KBM-7 (cell line): Measurements from ENCODE around the gene CCDC159.
"Not testable (repeated sequence)": the region's sequence is repeated elsewhere in the genome, so short reads cannot be mapped to it uniquely, and the experiment has no call there.

Experiments used
- DNase-seq: peaks from one replicate; pipeline ENCODE4 v3.0.0-alpha.2; 2015
- in situ Hi-C: fragments of 300-500 bp; cut with MboI; formaldehyde crosslinking; loops from 2 replicates; pipeline ENCODE4 v1.14.3; 2020; ENCODE audit warnings: low sequenced_read_pairs, low pct_unique_long_range_greater_than_20kb, mixed read lengths

The CCDC159 gene

DNA sequence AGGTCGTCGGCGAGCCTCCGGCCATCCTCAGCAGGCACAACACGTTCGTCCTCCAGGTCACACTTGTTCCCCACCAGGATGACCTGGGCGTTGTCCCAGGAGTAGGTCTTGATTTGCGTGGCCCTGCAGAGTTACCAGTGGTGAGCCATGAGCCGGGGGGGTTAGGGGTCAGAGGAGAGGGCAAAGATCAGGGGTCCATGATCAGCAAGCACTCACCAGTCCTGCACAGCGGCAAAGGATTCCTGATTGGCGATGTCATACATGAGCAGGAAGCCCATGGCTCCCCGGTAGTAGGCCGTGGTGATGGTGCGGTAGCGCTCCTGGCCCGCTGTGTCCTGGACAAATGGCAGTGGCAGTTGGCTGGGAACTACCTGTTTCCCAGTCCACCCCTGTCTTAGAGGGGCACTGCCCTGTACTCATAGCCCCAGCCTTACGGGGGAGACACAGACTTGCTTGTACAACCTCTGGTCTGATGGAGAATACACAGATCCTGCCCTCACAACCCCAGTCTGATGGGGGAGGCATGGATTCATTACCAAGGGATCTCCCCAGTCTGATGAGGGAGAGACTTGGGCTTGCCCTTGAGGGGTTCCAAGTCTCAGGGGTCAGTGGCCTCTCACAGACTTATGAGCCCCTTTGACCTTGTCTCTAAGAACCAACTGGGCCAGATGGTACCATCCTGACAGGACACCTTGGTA is 10.7 kb upstream of the CCDC159 start:
- in situ Hi-C loops, result no loop called here
- no peak for DNase-seq

DNA sequence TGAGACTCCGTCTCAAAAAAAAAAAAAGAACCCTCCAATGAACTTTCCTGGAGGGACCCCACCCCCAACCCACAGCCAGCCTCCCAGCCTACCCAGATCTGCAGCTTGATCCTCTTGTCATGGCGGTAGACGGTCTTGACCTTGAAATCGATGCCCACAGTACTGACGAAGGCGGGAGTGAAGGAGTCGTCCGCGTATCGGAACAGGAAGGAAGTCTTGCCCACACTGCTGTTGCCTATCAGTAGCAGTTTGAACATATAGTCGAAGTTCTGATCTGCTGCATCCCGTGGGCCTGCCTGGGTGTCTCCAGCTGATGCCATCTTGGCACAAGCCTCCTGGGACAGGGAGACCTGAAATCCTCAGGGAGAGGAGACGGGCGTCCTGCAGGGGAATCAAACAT is 9.2 kb upstream of the CCDC159 start:
- peak; percentile 54 for DNase-seq
- in situ Hi-C loops, result no loop called here

DNA sequence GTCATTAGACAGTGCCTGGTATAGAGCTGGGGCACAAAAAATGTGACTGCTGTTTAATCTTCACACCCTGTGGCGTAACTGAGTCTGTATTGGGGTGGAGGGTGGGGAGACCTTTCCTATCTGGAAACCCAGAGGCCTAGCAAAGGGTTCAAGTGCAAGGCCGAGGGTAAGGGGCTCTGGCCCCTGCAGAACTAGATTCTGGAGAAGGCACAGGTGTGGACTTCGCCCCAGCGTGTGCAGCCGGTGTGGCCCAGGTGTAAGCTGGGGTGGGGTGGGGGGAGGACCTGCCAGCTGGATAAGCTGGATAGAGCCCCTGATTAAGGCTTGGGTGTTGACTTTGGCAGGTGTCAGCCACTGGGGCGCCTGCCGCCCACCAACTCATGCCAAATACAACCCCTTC is 8.2 kb upstream of the CCDC159 start:
- DNase-seq, result no peak
- in situ Hi-C loops, result no loop called here

DNA sequence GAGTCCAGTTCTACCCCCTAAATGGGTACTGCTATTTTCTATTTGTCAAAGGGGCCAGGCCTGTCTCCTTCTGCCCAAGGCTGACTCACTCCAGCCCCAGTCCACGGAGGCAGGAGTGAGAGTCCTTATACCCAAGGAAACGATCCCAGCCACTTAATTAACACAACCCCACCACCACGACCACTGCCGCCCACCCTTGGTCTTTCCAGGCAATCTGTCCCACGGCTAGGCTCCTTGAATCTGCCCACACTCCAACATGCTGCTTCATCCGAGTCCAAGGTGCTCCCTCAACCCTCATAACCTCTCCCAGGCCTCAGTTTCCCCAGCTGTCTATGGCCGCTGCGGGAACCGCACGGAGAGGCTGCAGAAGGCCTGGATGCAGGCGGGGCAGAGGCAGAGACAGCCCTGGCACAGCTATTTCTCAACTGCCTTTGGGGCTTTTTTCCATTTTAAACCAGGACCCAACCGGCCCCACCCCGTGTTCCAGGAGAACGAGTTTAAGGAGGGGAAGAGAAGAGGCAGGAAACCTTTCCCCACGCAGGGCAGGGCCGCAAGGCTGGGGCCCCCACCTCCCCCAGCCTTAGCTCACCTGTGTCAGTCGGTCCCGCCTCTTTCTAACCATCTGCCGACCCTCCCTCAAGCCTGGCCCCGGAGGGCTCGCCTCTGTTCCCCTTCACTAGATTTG is 7.6 kb upstream of the CCDC159 start:
- DNase-seq, result no peak
- in situ Hi-C loops, result no loop called here

DNA sequence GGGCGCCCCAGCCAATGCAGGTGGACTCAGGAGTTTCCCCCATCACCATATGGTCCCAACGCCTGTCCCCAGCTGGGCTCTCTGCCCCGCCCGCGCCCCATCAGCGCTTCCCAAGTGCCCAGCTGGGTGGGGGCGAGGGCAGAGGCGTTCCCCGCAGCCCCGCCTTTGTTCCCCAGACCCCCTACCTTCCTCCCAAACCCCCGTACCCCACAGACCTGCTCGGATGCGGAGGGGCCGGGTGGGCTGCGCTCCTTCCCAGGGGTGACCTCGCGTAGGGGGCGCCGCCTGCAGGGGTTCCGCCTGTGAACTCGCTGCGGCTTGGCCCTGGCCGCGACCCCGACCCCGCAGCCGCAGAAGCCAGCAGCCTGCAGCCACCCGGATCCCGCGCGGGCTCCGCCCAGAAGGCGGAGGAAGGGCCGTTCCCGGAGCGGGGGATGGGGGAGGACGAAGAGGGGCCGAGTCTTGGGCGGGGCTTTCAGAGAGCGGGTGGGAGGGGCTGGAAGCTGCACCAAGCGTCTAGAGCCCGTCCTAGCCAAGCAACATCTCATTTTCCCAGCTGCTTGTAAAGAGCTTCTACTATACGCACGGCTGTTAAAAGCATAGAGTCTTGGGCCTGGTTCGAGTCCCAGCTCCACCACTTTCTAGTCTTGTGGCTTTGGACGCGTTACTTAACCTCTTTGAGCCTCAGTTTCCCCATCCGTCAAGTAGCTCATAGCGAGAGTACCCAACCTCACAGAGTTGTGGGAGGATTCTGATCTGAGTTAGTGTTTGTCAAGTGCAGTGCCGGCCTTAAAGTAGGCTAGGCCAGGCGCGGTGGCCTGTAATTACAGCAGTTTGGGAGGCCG is 6.8 kb upstream of the CCDC159 start, which contains the start of gene RAB3D:
RAB3D (minus strand) TSS at position 404 of the 845 bp plus-strand sequence. CDS start 2,258 bp downstream, outside the sequence.
- in situ Hi-C loops, result no loop called here
- DNase-seq, result peak; percentile 82

DNA sequence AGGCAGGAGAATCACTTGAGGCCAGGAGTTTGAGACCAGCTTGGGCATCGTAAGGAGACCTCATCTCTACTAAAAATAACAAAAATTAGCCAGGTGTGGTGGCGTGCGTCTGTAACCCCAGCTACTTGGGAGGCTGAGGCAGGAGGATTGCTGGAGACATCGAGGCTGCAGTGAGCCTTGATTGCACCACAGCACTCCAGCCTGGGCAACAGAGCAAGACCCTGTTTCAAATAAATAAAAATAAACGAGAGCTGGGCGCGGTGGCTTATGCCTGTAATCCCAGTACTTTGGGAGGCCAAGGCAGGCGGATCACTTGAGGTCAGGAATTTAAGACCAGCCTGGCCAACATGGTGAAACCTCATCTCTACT is 6.2 kb upstream of the CCDC159 start:
- DNase-seq, in situ Hi-C loops: not testable (repeated sequence)

DNA sequence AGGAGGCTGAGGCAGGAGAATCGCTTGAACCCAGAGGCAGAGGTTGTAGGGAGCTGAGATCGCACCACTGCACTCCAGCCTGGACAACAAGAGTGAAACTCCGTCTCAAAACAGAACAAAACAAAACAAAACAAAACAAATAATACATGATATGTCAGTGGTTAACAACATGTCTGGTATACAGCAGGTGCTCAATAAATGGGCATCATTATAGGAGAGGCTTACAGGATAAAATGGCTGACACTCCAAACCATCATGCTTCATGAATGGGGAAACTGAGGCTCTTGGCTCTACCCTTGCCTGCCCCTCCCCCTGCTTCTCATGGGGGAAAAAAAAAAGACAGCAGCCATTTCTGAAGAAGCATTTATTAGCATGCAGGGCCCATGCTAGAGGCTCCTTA is 3.9 kb upstream of the CCDC159 start:
- DNase-seq, result no peak
- in situ Hi-C loops, result no loop called here

DNA sequence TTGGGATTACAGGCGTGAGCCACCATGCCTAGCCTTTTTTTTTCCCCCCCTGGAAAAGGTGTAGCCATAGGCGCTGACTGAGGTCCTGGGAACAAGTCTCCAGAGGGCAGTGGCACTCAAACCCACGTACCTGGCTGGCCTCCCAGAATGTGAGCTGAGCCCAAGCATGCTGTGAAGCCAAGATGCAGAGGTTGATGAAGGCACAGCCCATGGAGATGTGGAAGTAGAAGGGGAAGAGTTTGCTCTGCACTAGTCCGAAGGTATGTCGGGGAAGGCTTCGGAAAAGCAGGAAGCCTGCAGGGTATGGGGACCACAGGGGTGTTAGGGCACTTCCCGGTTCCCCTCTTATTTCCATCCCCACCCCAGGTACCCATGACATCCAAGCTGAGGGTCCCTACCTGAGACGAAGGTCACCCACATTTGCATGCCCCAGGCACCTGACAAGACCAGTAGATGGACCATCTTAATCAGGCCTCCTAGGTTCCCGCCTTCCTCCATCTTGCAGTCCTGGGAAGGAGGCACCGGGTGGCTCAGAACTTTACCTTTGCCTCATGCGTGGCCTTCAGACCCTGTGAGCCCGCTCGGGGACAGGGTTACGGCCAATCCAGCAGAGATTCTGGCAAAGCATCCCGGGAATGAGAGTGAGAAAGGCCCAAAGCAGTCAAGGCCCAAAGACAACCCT is 1.1 kb upstream of the CCDC159 start:
- DNase-seq, result no peak
- in situ Hi-C loops, result no loop called here

DNA sequence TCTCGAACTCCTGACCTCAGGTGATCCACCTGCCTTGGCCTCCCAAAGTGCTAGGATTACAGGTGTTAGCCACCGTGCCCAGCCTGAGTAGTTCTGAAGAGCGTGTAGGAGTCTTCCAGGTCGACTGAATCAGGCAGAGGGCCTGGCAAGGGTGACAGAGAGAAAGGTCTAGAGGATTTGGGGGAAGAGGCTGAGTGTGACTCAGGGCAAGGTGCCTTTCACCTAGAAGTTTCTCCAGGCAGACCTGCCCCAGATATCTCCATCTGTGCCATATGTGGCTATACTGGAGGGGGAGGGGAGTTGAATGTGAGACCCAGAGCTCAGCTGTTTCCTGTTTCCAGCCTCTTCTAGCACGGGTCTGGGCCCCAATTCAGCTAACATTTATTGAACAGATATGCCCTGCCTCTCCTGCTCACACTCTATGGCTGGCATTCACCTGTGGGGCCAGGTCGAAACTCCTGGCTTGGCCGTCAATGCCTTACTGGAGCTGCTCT is 1.3 kb downstream of the CCDC159 start:
- in situ Hi-C loops, result no loop called here
- peak; percentile 32 for DNase-seq

DNA sequence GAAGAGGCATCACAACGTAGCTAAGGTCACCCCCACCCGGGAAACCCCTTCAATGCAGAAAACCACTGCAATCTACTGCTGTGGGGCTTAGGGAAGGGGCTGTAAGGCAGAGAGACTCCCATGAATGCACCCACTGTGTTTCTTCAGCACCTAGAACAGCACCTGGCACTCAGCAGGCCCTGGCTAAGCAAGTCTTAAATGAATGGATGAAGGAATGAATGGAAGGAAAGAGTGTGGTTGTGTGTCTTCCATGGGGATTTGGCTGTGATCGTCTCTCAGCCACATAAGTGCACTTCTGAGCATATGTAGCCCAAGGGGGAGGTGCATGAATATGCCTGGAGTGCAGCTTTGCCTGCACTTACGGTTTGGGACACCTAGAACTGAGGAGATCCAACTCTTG is 2.9 kb downstream of the CCDC159 start:
- in situ Hi-C loops, result no loop called here
- no peak for DNase-seq

DNA sequence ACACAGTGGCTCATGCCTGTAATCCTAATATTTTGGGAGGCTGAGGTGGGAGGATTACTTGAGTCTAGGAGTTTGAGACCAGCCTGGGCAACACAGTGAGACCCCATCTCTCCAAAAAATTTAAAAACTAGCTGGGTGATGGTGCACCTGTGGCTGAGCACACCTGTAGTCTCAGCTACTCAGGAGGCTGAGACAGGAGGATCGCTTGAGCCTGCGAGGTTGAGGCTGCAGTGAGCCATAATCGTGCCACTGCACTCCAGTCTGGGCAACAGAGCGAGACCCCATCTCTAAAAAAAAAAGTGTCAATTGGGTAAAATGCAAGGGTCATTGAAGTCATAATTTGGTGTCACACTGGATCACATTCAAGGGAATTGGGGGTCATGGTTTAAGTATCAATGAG is 7.8 kb downstream of the CCDC159 start:
- in situ Hi-C loops, DNase-seq: not testable (repeated sequence)

DNA sequence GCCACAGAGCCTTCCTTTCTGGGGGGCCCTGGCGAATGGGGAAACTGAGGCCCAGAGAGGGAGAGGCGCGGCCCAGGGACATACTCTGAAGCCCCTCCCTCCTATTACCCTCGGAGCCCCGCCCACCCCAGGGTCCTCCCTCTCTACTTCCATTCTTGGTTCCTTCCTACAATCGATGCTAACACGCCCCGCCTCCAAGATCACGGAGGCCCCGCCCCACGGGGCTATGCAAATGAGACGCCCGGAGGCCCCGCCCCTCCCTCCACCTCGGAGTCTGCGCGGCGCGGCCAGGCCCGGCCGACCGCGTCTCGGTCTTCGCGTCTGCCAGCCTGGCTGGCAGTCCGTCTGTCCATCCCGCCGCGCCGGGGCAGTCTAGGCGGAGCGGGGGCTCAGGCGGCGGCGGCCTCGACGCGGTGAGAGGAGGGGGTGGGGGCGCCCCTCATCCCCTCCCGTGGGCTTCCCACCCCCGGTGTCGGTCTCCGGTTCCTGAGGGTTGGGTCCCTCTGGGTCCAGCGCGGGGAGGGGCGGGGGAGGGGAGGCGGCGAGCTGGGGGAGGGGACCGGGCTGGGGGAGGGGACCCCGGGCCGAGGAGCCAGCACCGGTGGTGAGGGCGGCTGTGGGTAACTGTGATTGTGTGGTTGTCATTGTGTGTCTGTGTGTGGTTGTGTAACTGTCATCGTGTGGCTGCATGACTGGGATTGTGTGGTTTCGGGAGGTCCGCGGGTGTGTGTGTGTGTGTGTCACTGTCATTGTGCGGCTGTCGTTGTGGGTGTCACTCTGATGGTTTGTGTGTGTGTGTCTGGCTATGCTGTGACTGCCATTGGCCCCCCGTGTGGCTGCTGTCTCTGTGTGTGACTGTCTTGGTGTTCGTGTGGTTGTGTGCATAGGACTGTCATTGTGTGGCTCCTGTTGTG is 9.1 kb downstream of the CCDC159 start, which contains the start of gene PLPPR2:
PLPPR2 (plus strand) TSS at position 273 of the 914 bp plus-strand sequence. CDS start 2,242 bp downstream, outside the sequence.
- peak; percentile 89 for DNase-seq
- in situ Hi-C loops, result no loop called here

DNA sequence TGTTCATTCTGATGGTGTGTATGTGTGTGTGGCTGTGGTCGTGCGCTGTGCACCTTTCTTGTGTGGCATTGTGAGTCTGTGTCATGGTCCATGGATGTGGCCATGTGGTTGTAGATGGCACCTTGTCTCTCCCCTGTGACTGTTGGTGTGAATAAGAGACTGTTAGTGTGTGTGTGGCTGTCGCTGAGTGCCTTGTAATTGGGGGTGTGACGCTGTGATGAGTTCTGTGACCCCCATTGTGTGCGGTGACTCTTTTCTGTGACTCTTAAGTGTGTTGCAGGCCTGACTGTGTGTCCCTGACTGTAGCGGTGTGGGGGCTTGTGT is 9.7 kb downstream of the CCDC159 start:
- in situ Hi-C loops, result no loop called here
- DNase-seq, result no peak

DNA sequence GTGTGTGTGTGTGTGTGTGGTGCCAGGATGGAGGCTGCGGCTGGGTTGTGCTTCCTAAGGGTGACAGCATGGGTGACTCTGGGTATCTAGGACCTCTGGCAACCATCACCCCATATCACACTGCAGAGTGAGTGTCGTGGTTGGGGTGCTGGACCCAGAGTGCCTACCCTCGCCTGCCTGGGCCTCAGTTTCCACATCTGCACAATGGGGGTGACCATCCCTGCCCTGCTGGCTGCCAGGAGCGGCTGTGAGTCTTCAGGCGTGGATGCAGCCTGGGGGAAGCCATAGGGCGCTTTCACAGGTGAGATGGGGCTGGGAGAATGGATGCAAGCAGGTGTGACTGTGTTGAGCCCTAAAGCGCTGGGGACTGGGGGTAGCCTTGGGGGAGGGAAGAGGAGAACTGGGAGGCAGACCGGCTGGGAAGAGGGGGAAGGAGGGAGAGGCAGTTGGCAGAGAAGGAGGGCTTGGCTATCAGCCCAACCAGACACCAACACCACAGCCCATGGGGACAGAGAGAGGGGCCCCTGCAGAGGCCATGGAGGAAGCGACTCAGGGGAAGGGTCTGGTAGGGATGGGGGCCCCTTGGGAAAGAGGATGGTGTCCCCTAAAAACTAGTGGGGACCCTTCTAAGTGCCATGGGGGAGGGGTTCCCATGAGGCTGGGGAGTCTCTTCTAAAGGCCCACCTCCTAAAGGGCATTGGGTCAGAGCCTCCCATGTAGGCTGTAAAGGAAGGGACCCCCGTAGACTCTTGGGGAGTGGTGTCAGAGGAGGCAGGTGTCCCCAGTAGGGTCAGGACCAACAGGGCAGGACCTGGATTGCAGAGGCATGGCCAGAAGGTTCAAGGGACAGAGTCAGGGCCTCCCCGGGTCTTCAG is 10.6 kb downstream of the CCDC159 start:
- in situ Hi-C loops, result no loop called here
- no peak for DNase-seq

DNA sequence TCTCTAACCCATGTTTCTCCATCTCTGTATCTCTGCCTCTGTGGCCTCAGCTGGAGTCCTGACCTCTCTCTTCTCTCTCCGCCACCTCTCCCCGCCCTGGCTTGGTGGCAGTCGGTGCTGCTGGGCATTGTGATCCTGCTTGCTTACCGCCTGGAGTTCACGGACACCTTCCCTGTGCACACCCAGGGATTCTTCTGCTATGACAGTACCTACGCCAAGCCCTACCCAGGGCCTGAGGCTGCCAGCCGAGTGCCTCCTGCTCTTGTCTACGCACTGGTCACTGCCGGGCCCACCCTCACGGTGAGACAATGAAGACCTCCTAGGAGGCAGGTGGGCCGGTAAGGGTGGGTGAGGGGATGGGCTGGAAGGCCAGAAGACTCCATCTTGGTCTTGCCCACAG is 13.1 kb downstream of the CCDC159 start:
- no peak for DNase-seq
- in situ Hi-C loops, result no loop called here

DNA sequence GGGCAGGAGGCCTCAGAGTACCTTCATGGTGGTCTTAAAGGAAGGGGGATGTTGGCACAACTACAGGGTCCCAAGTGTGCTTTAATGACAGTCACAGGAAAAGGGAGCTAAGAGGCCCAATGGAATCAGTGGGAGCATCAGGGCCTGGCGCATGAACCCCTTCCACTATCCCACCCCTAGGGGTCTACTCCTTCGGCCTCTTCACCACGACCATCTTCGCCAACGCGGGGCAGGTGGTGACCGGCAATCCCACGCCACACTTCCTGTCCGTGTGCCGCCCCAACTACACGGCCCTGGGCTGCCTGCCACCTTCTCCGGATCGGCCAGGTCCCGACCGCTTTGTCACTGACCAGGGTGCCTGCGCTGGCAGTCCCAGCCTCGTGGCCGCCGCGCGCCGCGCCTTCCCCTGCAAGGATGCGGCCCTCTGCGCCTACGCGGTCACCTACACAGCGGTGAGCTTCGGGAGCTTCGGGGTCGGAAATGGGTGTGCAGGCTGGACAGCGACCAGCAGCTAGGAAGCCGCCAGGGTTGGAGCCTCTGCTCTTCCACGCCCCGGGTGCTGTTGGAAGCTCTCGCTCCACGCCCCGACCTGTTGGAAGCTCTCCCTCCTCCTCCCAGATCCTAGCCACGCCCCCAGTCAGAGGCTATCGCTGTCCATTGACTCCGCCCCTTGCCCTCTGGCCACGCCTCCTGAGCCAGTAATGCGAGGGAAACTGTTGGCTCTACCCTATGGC is 14.9 kb downstream of the CCDC159 start:
- in situ Hi-C loops, result no loop called here
- no peak for DNase-seq
